Parathyroid adenoma (tissue), 2 donors: ENCODE measurements around the gene CAMK1D.
A peak's percentile ranks its signal among the peaks of the same experiment; 100 is the strongest.

Experiments
- H2AFZ ChIP-seq: fragments of 300-600 bp; sonication (generic); one replicate; pipeline ENCODE4 v1.7.0; 2017; ENCODE audit warnings: antibody characterized with exemption, mild to moderate bottlenecking
- H3K27ac ChIP-seq: fragments of 300-600 bp; sonication (generic); one replicate; pipeline ENCODE4 v1.7.0; 2017
- H3K27me3 ChIP-seq: fragments of 300-600 bp; sonication (generic); one replicate; pipeline ENCODE4 v1.7.0; 2017; ENCODE audit warnings: low read length; ENCODE audit not compliant: control insufficient read depth, insufficient read depth
- H3K36me3 ChIP-seq: fragments of 300-600 bp; sonication (generic); one replicate; pipeline ENCODE4 v1.7.0; 2017; ENCODE audit warnings: low read length; ENCODE audit not compliant: control insufficient read depth, insufficient read depth
- H3K4me1 ChIP-seq: fragments of 300-600 bp; sonication (generic); one replicate; pipeline ENCODE4 v1.7.0; 2017; ENCODE audit warnings: control low read depth
- H3K4me2 ChIP-seq: fragments of 300-600 bp; sonication (generic); one replicate; pipeline ENCODE4 v1.7.0; 2017; ENCODE audit warnings: low read length
- H3K4me3 ChIP-seq: fragments of 300-600 bp; sonication (generic); one replicate; pipeline ENCODE4 v1.7.0; 2017; ENCODE audit warnings: low read depth, low read length
- H3K79me2 ChIP-seq: fragments of 300-600 bp; sonication (generic); one replicate; pipeline ENCODE4 v1.7.0; 2017; ENCODE audit warnings: control low read depth
- H3K9ac ChIP-seq: fragments of 300-600 bp; sonication (generic); one replicate; pipeline ENCODE4 v1.7.0; 2017; ENCODE audit warnings: mild to moderate bottlenecking
- H3K9me3 ChIP-seq: fragments of 300-600 bp; sonication (generic); one replicate; pipeline ENCODE4 v1.7.0; 2017; ENCODE audit warnings: low read length; ENCODE audit not compliant: control insufficient read depth
- TF ChIP-seq, protein P1 (sequence below): fragments of 300-600 bp; sonication (generic); IDR thresholded peaks from one replicate; pipeline ENCODE4 v1.7.0; 2017; ENCODE audit warnings: antibody characterized with exemption, mild to moderate bottlenecking
- donor health status: primary hyperparathyroidism.

Gene CAMK1D

DNA sequence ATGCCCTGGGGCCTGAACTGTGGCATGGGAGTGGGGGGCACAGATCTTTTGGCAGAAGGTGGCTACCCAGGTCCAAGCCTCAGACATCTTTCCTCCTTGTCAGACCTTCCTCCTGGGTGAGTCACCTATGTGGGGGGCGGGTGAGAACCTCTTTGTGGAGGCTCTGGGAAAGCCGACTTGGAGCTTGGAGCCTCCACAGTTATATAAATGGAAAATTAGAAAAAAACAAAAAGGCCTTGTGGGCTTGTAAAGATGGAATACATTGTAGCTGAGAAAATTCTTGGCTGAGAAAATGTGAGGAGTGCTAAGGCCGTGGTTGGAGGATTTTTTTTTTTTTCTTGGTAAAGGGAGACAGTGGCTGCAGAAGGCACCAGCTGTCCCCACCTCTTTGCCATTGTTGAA, 359.7 kb downstream of the CAMK1D start:
- Histone ChIP-seq H3K27ac (no peak overlapping the region), H3K36me3 (no peaks in the 10 kb centered on the region), H3K4me1 (no peaks in the 10 kb centered on the region), H3K9me3 (no peaks in the 10 kb centered on the region), H2AFZ (no peak overlapping the region), H3K79me2 (no peaks in the 10 kb centered on the region), H3K4me2 (no peak overlapping the region), H3K27me3 (no peaks in the 10 kb centered on the region), H3K4me3 (no peak overlapping the region), H3K9ac (no peak overlapping the region)
- TF ChIP-seq, protein P1, sequence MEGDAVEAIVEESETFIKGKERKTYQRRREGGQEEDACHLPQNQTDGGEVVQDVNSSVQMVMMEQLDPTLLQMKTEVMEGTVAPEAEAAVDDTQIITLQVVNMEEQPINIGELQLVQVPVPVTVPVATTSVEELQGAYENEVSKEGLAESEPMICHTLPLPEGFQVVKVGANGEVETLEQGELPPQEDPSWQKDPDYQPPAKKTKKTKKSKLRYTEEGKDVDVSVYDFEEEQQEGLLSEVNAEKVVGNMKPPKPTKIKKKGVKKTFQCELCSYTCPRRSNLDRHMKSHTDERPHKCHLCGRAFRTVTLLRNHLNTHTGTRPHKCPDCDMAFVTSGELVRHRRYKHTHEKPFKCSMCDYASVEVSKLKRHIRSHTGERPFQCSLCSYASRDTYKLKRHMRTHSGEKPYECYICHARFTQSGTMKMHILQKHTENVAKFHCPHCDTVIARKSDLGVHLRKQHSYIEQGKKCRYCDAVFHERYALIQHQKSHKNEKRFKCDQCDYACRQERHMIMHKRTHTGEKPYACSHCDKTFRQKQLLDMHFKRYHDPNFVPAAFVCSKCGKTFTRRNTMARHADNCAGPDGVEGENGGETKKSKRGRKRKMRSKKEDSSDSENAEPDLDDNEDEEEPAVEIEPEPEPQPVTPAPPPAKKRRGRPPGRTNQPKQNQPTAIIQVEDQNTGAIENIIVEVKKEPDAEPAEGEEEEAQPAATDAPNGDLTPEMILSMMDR: no peak

DNA sequence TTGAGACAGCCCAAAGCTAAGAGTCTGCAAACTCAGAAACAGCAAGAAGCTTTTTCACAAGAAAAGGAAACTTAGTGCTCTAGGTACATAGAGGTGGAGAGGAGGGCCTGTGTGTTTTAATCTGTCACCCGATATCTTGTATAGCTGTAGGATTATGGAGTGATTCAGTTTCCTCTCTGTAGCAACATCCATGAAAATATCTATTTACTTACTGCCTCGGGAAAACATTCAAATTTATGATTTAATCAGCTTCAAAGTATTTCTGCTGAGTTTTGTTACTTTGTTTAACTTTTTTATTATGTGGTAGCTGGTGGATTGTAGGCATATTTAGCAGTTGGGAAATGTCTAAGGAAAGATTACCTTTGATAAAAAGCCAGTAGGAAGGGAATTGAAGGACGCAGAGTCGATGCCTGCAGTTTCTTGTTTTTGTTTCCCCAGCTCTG, 360.2 kb downstream of the CAMK1D start:
- Histone ChIP-seq H3K9ac (no peak overlapping the region), H3K4me2 (no peak overlapping the region), H3K79me2 (no peaks in the 10 kb centered on the region), H3K27me3 (no peaks in the 10 kb centered on the region), H3K36me3 (no peaks in the 10 kb centered on the region), H2AFZ (no peak overlapping the region), H3K4me1 (no peaks in the 10 kb centered on the region), H3K27ac (no peak overlapping the region), H3K9me3 (no peaks in the 10 kb centered on the region), H3K4me3 (no peak overlapping the region)
- TF ChIP-seq, protein P1: no peak

DNA sequence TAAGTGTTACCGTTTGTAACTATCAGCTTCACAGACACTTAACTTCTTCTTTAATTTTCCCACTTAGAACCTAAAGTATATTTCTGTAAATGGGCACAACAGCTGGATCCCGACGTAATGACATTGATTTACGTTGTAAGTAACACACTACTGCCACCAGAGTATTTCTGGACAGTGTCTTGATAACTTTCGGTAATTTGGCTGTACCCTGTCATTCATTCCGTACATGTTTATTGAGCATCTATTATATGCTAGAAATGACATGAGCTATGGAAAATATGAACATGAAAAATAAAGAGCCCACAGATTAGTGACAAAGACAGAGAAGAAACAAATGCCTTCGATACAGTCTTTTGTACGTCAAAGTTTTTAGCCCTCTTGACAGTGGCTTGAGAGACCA, 360.8 kb downstream of the CAMK1D start:
- Histone ChIP-seq H3K27me3 (no peaks in the 10 kb centered on the region), H2AFZ (no peak overlapping the region), H3K27ac (no peak overlapping the region), H3K79me2 (no peaks in the 10 kb centered on the region), H3K4me3 (no peak overlapping the region), H3K9me3 (no peaks in the 10 kb centered on the region), H3K4me2 (no peak overlapping the region), H3K4me1 (no peaks in the 10 kb centered on the region), H3K36me3 (no peaks in the 10 kb centered on the region), H3K9ac (no peak overlapping the region)
- TF ChIP-seq, protein P1: no peak

DNA sequence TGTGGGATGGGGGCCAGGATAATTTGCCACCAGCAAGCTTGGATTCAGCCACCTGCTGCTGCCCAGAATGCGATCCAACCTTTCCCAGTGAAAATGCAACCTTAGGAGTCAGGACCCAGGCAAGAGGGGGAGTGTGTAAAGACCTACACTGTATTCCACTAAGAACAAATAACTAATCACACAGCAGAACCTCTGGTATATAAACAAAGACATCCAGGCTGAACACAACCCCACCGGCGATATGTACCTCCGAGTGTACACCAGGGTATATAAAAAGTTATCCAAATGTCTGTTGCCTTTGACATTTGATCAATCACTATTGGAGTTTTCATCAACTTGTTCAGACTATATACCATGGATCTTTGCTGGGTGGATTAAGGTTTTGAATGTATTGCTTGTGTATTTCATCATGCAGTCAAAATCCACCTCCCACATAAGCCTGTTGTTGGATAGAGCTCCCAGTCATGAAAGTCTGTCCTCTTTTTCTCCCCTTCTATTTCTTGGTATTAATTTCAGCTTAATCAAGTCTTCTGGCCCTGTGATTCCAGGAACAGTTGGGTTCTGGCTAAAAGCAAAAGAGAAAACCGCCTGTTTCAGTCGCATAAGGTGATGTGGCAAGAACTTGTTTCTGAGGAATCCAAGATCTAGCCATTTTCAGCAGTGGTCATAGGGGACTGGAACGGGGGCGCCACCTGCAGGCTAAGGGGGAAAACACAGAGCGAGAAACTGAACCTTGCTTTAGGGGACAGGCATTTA, 361.4 kb downstream of the CAMK1D start:
- Histone ChIP-seq H2AFZ (no peak overlapping the region), H3K4me3 (no peak overlapping the region), H3K4me2 (no peak overlapping the region), H3K27me3 (no peaks in the 10 kb centered on the region), H3K27ac (no peak overlapping the region), H3K4me1 (no peaks in the 10 kb centered on the region), H3K9ac (no peak overlapping the region), H3K79me2 (no peaks in the 10 kb centered on the region), H3K9me3 (no peaks in the 10 kb centered on the region), H3K36me3 (no peaks in the 10 kb centered on the region)
- TF ChIP-seq, protein P1: peak; percentile 84

DNA sequence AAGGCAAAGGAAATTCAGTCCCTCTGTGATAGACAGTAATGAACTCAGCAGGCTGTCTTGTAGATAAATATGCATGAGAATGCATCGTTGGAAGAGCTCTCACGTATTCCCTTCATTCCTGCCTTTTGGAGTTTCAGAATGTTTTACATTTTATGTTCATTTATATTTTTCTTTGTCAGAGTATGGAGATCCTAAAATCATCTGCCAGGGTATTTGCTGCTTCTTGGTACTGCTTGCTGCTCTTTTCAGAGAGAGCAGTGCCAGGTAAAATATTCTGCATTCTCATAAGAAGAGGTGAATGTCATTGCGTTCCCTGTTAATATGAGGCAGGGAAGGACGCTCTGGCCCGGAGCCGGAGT, 362.0 kb downstream of the CAMK1D start:
- Histone ChIP-seq H3K9ac (no peak overlapping the region), H3K27ac (no peak overlapping the region)

More for the DNA sequence above, 362.0 kb downstream of the CAMK1D start:
- Histone ChIP-seq H2AFZ (no peak overlapping the region), H3K79me2 (no peaks in the 10 kb centered on the region), H3K4me1 (no peaks in the 10 kb centered on the region), H3K36me3 (no peaks in the 10 kb centered on the region), H3K4me3 (no peak overlapping the region), H3K4me2 (no peak overlapping the region), H3K9me3 (no peaks in the 10 kb centered on the region), H3K27me3 (no peaks in the 10 kb centered on the region)
- TF ChIP-seq, protein P1: no peak
